NCI-H748 (cell line): ENCODE data around the gene KRTAP16-1.

Experiments used
- DNase-seq: peaks from one replicate; lab custom pipeline; 2025; ENCODE audit not compliant: unreplicated experiment; lab: John Stamatoyannopoulos, UW

KRTAP16-1 gene

GRCh38 chr17:41329279-41329948 lies 20.3 kb upstream of the KRTAP16-1 start:
- peak; percentile 84 for DNase-seq

- no peak for DNase-seq
Observed at GRCh38 chr17:41328207-41328606, 19.1 kb upstream of the KRTAP16-1 start.

GRCh38 chr17:41327411-41328120 lies 18.5 kb upstream of the KRTAP16-1 start:
- DNase-seq, result no peak

GRCh38 chr17:41326173-41327145 lies 17.4 kb upstream of the KRTAP16-1 start:
- DNase-seq, result no peak

- DNase-seq, result no peak
Observed at GRCh38 chr17:41325611-41326010, 16.5 kb upstream of the KRTAP16-1 start.

GRCh38 chr17:41325126-41325525 lies 16.0 kb upstream of the KRTAP16-1 start:
- no peak for DNase-seq

- DNase-seq, result peak; percentile 62
Observed at GRCh38 chr17:41324180-41325075, 15.3 kb upstream of the KRTAP16-1 start.

- no peak for DNase-seq
Observed at GRCh38 chr17:41322903-41323895, 14.1 kb upstream of the KRTAP16-1 start.

- peak; percentile 75 for DNase-seq
Observed at GRCh38 chr17:41322094-41322902, 13.2 kb upstream of the KRTAP16-1 start.

GRCh38 chr17:41318231-41318630 lies 9.1 kb upstream of the KRTAP16-1 start:
- DNase-seq, result no peak

GRCh38 chr17:41315814-41316445 lies 6.8 kb upstream of the KRTAP16-1 start:
- peak; percentile 79 for DNase-seq

GRCh38 chr17:41315204-41315794 lies 6.2 kb upstream of the KRTAP16-1 start, which contains the start of gene KRTAP17-1:
TSS of gene KRTAP17-1 (minus strand) at chr17:41315710. CDS start at chr17:41315650, 60 bp downstream.
- DNase-seq, result no peak

GRCh38 chr17:41311111-41311510 lies 2.0 kb upstream of the KRTAP16-1 start:
- DNase-seq, result no peak

GRCh38 chr17:41308251-41308917 lies 725 bp downstream of the KRTAP16-1 start:
- peak; percentile 11 for DNase-seq

- no peak for DNase-seq
Observed at GRCh38 chr17:41307647-41308046, 1.5 kb downstream of the KRTAP16-1 start.

GRCh38 chr17:41304091-41304490 lies 5.0 kb downstream of the KRTAP16-1 start:
- DNase-seq, result no peak

- DNase-seq, result no peak
Observed at GRCh38 chr17:41302981-41303380, 6.1 kb downstream of the KRTAP16-1 start.
